HepG2 (cell line): ENCODE data around the gene GFAP. TPM values are rescaled to one million over a fixed set of nuclear protein-coding genes. Genes with fewer than 3 reads are reported as not detected.

Experiments
- AFF4 ChIP-seq: sonication (generic); formaldehyde crosslinking; IDR thresholded peaks from 2 replicates; pipeline ENCODE4 v1.4.0; 2020; ENCODE audit warnings: missing genetic modification reagents
- CCDC6 ChIP-seq: sonication (generic); formaldehyde crosslinking; IDR thresholded peaks from 2 replicates; pipeline ENCODE4 v1.8.1; 2022; ENCODE audit warnings: mild to moderate bottlenecking, missing genetic modification reagents, moderate library complexity
- E2F2 ChIP-seq: sonication (generic); formaldehyde crosslinking; IDR thresholded peaks from 2 replicates; pipeline ENCODE4 v1.4.0; 2020; ENCODE audit warnings: missing genetic modification reagents, borderline replicate concordance
- EP300 ChIP-seq, 3 experiments: sonication (generic) in 1 of 3; formaldehyde crosslinking in 1 of 3; IDR thresholded peaks; 2 replicates each; pipeline versions ENCODE4 v1.5.1 to v1.6.1; 2011 to 2020; ENCODE audit warnings: low read depth in 2 of 3, low read length in 2 of 3, borderline replicate concordance in 1 of 3, improper control_type of control experiment in 1 of 3, mild to moderate bottlenecking in 1 of 3, missing genetic modification reagents in 1 of 3, moderate library complexity in 1 of 3
- FIP1L1 ChIP-seq: fragments of 200-400 bp; formaldehyde crosslinking; IDR thresholded peaks from 2 replicates; pipeline ENCODE4 v1.6.1; 2018; ENCODE audit warnings: low read depth, mild to moderate bottlenecking, low read length, moderate library complexity, borderline replicate concordance; ENCODE audit not compliant: insufficient read depth
- HNF4A ChIP-seq: sonication (generic); formaldehyde crosslinking; IDR thresholded peaks from 2 replicates; pipeline ENCODE4 v1.4.0; 2020; ENCODE audit warnings: missing genetic modification reagents
- HOXA5 ChIP-seq: sonication (generic); formaldehyde crosslinking; IDR thresholded peaks from 2 replicates; pipeline ENCODE4 v1.4.0; 2020; ENCODE audit warnings: missing genetic modification reagents
- MTF1 ChIP-seq: sonication (generic); formaldehyde crosslinking; IDR thresholded peaks from 2 replicates; pipeline ENCODE4 v1.5.0; 2020; ENCODE audit warnings: missing genetic modification reagents
- NFE2 ChIP-seq: sonication (generic); formaldehyde crosslinking; IDR thresholded peaks from 2 replicates; pipeline ENCODE4 v1.4.0; 2020; ENCODE audit warnings: missing genetic modification reagents
- PCBP1 ChIP-seq: fragments of 200-400 bp; formaldehyde crosslinking; IDR thresholded peaks from 2 replicates; pipeline ENCODE4 v1.6.1; 2017; ENCODE audit warnings: mild to moderate bottlenecking, low read depth, low read length, borderline replicate concordance
- ZNF296 ChIP-seq: sonication (generic); formaldehyde crosslinking; conservative IDR thresholded peaks from 2 replicates; pipeline ENCODE4 v1.5.0; 2020; ENCODE audit warnings: mild to moderate bottlenecking, missing genetic modification reagents
- ZNF567 ChIP-seq: sonication (generic); formaldehyde crosslinking; IDR thresholded peaks from 2 replicates; pipeline ENCODE4 v1.8.1; 2023; ENCODE audit warnings: mild to moderate bottlenecking, missing genetic modification reagents, borderline replicate concordance
- ZNF703 ChIP-seq: sonication (generic); formaldehyde crosslinking; IDR thresholded peaks from 2 replicates; pipeline ENCODE4 v1.5.1; 2020; ENCODE audit warnings: missing genetic modification reagents, mild to moderate bottlenecking, moderate library complexity, borderline replicate concordance
- polyA plus RNA-seq, 8 experiments: library from polyadenylated mRNA; depleted of rRNA in 3 of 8; stranded (reverse) in 7 of 8; unstranded in 1 of 8; fragments of >200 nt; fragmentation: Illumina TruSeq in 4 of 8; extraction: Trizol in 4 of 8; gene quantifications; 2 replicates each; pipeline versions ENCODE4 v1.2.1 to v1.2.3, GENCODE V29; 2011 to 2016; ENCODE audit warnings: low read depth in 4 of 8, missing spikeins in 1 of 8, mixed read lengths in 1 of 8; ENCODE audit not compliant: insufficient read depth in 1 of 8
- total RNA-seq, 5 experiments: library from RNA; depleted of rRNA; stranded (reverse); fragments of >200 nt; fragmentation: Illumina TruSeq; extraction: Trizol; gene quantifications; 2 replicates each; pipeline ENCODE4 v1.2.3, GENCODE V29; 2016; ENCODE audit warnings: low read depth in 1 of 5
- TF ChIP-seq, protein P1 (sequence below): sonication (generic); formaldehyde crosslinking; IDR thresholded peaks from 2 replicates; pipeline ENCODE4 v1.4.0; 2020; ENCODE audit warnings: missing genetic modification reagents
- TF ChIP-seq, protein P2 (sequence below): sonication (generic); formaldehyde crosslinking; conservative IDR thresholded peaks from 2 replicates; pipeline ENCODE4 v1.4.0; 2020; ENCODE audit warnings: mild to moderate bottlenecking, missing genetic modification reagents, moderate library complexity
- TF ChIP-seq, protein P3 (sequence below): sonication (generic); formaldehyde crosslinking; IDR thresholded peaks from 2 replicates; pipeline ENCODE4 v1.9.0; 2022; ENCODE audit warnings: low read depth, missing genetic modification reagents

The GFAP gene
- total and polyA plus RNA-seq, 2 of the 13 experiments (the other 11 are each of a cell fraction or from before 2014, with no cell fraction given) = 0.11 to 0.29 TPM

DNA sequence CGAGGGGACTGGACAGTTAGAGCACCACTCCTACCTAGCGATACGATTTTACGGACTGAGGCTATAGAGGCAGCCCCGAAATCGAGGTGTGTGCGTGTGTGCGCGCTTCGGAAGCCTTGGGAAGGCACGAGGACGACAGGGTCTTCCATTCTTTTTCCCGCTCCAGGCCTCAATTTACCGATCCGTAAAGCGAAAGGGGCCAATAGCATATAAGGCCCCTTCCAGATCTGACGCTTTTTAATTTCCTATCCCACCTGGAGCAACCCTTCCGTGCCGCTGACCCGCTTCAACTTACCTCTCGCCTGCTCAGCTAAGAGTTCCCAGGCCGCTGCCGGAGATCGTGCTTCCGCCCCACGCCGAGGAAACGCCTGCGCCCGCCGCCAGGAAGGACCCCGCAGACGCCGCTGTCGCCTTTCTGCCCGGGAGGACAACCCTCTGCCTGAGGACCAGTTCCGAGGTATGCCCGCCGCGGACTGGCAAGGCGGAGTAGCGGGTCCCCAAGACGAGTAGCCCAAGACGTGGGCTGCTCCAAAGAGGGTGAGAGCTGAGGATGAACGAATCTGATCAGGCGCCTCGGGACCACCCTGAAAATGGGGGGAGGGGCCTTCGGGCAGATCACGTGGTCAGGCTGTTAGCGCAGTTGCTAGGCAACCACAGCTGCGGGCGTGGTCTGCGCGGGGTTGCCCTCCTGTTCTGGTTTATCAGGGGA lies 16.1 kb downstream of the GFAP start, which contains the start of gene EFTUD2 (continued):
- TF ChIP-seq FIP1L1 (peak; percentile 96; the same call in 1 of the 2 replicates), PCBP1 (peak; percentile 93; the same call in 1 of the 2 replicates), HOXA5 (peak; percentile 87), ZNF567 (CRISPR knock-in tag) (peak; percentile 94; the same call in 1 of the 2 replicates), NFE2 (CRISPR knock-in tag) (no peak), ZNF703 (CRISPR knock-in tag) (no peak), AFF4 (CRISPR knock-in tag) (no peak), MTF1 (CRISPR knock-in tag) (no peak), EP300 (IDR thresholded peaks at IDR 0.05; ENCODE audit: low read depth in 2 of 2, low read length in 2 of 2) (peak; percentile 34 to 56; a peak in 1 of 4 replicates), EP300 (CRISPR knock-in tag; IDR thresholded peaks at IDR 0.05; ENCODE audit: borderline replicate concordance) (peak; percentile 65; the same call in 1 of the 2 replicates), ZNF296 (CRISPR knock-in tag) (no peak), E2F2 (CRISPR knock-in tag) (0 out of 2 replicates have a peak, but pooled peaks have one; percentile 29), HNF4A (CRISPR knock-in tag) (peak; percentile 60), CCDC6 (CRISPR knock-in tag) (peak; percentile 97)
- TF ChIP-seq, protein P1, sequence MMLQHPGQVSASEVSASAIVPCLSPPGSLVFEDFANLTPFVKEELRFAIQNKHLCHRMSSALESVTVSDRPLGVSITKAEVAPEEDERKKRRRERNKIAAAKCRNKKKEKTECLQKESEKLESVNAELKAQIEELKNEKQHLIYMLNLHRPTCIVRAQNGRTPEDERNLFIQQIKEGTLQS (CRISPR knock-in tag) = peak; percentile 62
- TF ChIP-seq, protein P2, sequence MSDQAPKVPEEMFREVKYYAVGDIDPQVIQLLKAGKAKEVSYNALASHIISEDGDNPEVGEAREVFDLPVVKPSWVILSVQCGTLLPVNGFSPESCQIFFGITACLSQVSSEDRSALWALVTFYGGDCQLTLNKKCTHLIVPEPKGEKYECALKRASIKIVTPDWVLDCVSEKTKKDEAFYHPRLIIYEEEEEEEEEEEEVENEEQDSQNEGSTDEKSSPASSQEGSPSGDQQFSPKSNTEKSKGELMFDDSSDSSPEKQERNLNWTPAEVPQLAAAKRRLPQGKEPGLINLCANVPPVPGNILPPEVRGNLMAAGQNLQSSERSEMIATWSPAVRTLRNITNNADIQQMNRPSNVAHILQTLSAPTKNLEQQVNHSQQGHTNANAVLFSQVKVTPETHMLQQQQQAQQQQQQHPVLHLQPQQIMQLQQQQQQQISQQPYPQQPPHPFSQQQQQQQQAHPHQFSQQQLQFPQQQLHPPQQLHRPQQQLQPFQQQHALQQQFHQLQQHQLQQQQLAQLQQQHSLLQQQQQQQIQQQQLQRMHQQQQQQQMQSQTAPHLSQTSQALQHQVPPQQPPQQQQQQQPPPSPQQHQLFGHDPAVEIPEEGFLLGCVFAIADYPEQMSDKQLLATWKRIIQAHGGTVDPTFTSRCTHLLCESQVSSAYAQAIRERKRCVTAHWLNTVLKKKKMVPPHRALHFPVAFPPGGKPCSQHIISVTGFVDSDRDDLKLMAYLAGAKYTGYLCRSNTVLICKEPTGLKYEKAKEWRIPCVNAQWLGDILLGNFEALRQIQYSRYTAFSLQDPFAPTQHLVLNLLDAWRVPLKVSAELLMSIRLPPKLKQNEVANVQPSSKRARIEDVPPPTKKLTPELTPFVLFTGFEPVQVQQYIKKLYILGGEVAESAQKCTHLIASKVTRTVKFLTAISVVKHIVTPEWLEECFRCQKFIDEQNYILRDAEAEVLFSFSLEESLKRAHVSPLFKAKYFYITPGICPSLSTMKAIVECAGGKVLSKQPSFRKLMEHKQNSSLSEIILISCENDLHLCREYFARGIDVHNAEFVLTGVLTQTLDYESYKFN (CRISPR knock-in tag) = peak; percentile 85
- TF ChIP-seq, protein P3, sequence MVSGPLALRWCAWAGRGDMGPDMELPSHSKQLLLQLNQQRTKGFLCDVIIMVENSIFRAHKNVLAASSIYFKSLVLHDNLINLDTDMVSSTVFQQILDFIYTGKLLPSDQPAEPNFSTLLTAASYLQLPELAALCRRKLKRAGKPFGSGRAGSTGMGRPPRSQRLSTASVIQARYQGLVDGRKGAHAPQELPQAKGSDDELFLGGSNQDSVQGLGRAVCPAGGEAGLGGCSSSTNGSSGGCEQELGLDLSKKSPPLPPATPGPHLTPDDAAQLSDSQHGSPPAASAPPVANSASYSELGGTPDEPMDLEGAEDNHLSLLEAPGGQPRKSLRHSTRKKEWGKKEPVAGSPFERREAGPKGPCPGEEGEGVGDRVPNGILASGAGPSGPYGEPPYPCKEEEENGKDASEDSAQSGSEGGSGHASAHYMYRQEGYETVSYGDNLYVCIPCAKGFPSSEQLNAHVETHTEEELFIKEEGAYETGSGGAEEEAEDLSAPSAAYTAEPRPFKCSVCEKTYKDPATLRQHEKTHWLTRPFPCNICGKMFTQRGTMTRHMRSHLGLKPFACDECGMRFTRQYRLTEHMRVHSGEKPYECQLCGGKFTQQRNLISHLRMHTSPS (CRISPR knock-in tag) = peak; percentile 54; the same call in 1 of the 2 replicates
